SK-N-MC (cell line): ENCODE data around the gene MEX3C.

Experiments used
- DNase-seq: peaks from one replicate; pipeline ENCODE4 v3.0.0-alpha.2; 2011; ENCODE audit warnings: low read depth, low spot score
- H3K27ac ChIP-seq: fragments of 200-600 bp; sonication (generic); 2 replicates; pipeline ENCODE4 v1.5.1; 2016; ENCODE audit warnings: mixed run types
- H3K36me3 ChIP-seq: fragments of 200-600 bp; sonication (generic); 2 replicates; pipeline ENCODE4 v1.6.1; 2017; ENCODE audit warnings: antibody characterized with exemption, low read length, mixed read lengths; ENCODE audit not compliant: insufficient read depth
- H3K4me3 ChIP-seq: fragments of 200-600 bp; sonication (generic); 2 replicates; pipeline ENCODE4 v1.5.1; 2016
- H3K9ac ChIP-seq: fragments of 200-600 bp; sonication (generic); 2 replicates; pipeline ENCODE4 v1.8.0; 2017; ENCODE audit warnings: mixed run types, mixed read lengths; ENCODE audit not compliant: insufficient read length
- H3K9me3 ChIP-seq: fragments of 200-600 bp; sonication (generic); 2 replicates; pipeline ENCODE4 v1.6.1; 2017; ENCODE audit warnings: low read depth, mild to moderate bottlenecking, antibody characterized with exemption, low read length, moderate library complexity, mixed read lengths
- EZH2 ChIP-seq: fragments of 200-600 bp; sonication (generic); IDR thresholded peaks from one replicate; pipeline ENCODE4 v1.6.1; 2017; ENCODE audit warnings: antibody characterized with exemption
- FOXP2 ChIP-seq: optimal IDR thresholded peaks from 2 replicates; pipeline ENCODE3; 2011; ENCODE audit warnings: mild to moderate bottlenecking, moderate library complexity; ENCODE audit not compliant: insufficient read depth; ENCODE audit errors: extremely low read length, control extremely low read depth
- POLR2AphosphoS5 ChIP-seq: IDR thresholded peaks from 2 replicates; pipeline ENCODE4 v1.6.1; 2012; ENCODE audit warnings: mild to moderate bottlenecking, low read depth, low read length, borderline replicate concordance

Gene MEX3C

GRCh38 chr18:51192696-51193095 lies 4.8 kb downstream of the MEX3C start:
- TF ChIP-seq POLR2AphosphoS5 (no peak), FOXP2 (no peak), EZH2 (no peak)
- Histone ChIP-seq H3K9ac (no peak overlapping the region), H3K36me3 (peaks cover 12% of the 10 kb centered on the region), H3K9me3 (no peaks in the 10 kb centered on the region), H3K4me3 (no peak overlapping the region), H3K27ac (no peak overlapping the region)
- no peak for DNase-seq

GRCh38 chr18:51192026-51192425 lies 5.5 kb downstream of the MEX3C start:
- Histone ChIP-seq H3K9ac (no peak overlapping the region), H3K36me3 (peaks cover 12% of the 10 kb centered on the region), H3K4me3 (no peak overlapping the region), H3K27ac (no peak overlapping the region), H3K9me3 (no peaks in the 10 kb centered on the region)
- DNase-seq = no peak
- TF ChIP-seq FOXP2 = no peak
- TF ChIP-seq POLR2AphosphoS5 = no peak
- TF ChIP-seq EZH2 = no peak

- H3K36me3 ChIP-seq = peaks cover 12% of the 10 kb centered on the region
- DNase-seq = no peak
- no peaks in the 10 kb centered on the region for H3K9me3 ChIP-seq
- no peak overlapping the region for H3K27ac ChIP-seq
- no peak overlapping the region for H3K9ac ChIP-seq
- TF ChIP-seq POLR2AphosphoS5 (no peak), FOXP2 (no peak), EZH2 (no peak)
- no peak overlapping the region for H3K4me3 ChIP-seq
These were observed 6.3 kb downstream of the MEX3C start for GRCh38 chr18:51191128-51191717.

GRCh38 chr18:51190000-51190399 lies 7.5 kb downstream of the MEX3C start:
- Histone ChIP-seq H3K36me3 (peaks cover 15% of the 10 kb centered on the region), H3K27ac (no peak overlapping the region), H3K9me3 (no peaks in the 10 kb centered on the region), H3K9ac (no peak overlapping the region), H3K4me3 (no peak overlapping the region)
- no peak for TF ChIP-seq POLR2AphosphoS5
- DNase-seq = no peak

- H3K36me3 ChIP-seq = peaks cover 18% of the 10 kb centered on the region
- H3K9ac ChIP-seq = no peak overlapping the region
- H3K9me3 ChIP-seq = no peaks in the 10 kb centered on the region
- DNase-seq = no peak
- no peak overlapping the region for H3K4me3 ChIP-seq
- no peak for TF ChIP-seq FOXP2
- no peak for TF ChIP-seq POLR2AphosphoS5
- TF ChIP-seq EZH2 = no peak
- no peak overlapping the region for H3K27ac ChIP-seq
These were observed 9.3 kb downstream of the MEX3C start for GRCh38 chr18:51188024-51188701.

- no peak for TF ChIP-seq POLR2AphosphoS5
- no peak for TF ChIP-seq FOXP2
- TF ChIP-seq EZH2 = no peak
- Histone ChIP-seq H3K9me3 (no peaks in the 10 kb centered on the region), H3K36me3 (peaks cover 12% of the 10 kb centered on the region; the same call in 1 of the 2 replicates), H3K27ac (no peak overlapping the region), H3K4me3 (no peak overlapping the region), H3K9ac (no peak overlapping the region)
- no peak for DNase-seq
These were observed 12.4 kb downstream of the MEX3C start for GRCh38 chr18:51185075-51185474.

GRCh38 chr18:51184091-51184457 lies 13.4 kb downstream of the MEX3C start:
- Histone ChIP-seq H3K27ac (no peak overlapping the region), H3K36me3 (peaks cover 12% of the 10 kb centered on the region; the same call in 1 of the 2 replicates), H3K9ac (no peak overlapping the region), H3K4me3 (no peak overlapping the region), H3K9me3 (no peaks in the 10 kb centered on the region)
- no peak for DNase-seq
- TF ChIP-seq POLR2AphosphoS5 = no peak
- no peak for TF ChIP-seq FOXP2
- TF ChIP-seq EZH2 = no peak

GRCh38 chr18:51183372-51184090 lies 13.9 kb downstream of the MEX3C start:
- no peak overlapping the region for H3K27ac ChIP-seq
- H3K36me3 ChIP-seq = peaks cover 7% of the 10 kb centered on the region; the same call in 1 of the 2 replicates
- TF ChIP-seq EZH2 (no peak), FOXP2 (no peak), POLR2AphosphoS5 (no peak)
- no peaks in the 10 kb centered on the region for H3K9me3 ChIP-seq
- no peak for DNase-seq
- no peak overlapping the region for H3K9ac ChIP-seq
- H3K4me3 ChIP-seq = no peak overlapping the region
